BLaER1 (cell line): ENCODE measurements around the gene CACNA1D.

Experiments
- H3K27ac ChIP-seq: shearing (Covaris generic); formaldehyde crosslinking; 2 replicates; pipeline ENCODE4 v1.8.1; 2022
- H3K27me3 ChIP-seq: shearing (Covaris generic); formaldehyde crosslinking; 2 replicates; pipeline ENCODE4 v1.8.1; 2022
- H3K36me3 ChIP-seq: shearing (Covaris generic); formaldehyde crosslinking; 2 replicates; pipeline ENCODE4 v1.8.1; 2022
- H3K4me1 ChIP-seq: shearing (Covaris generic); formaldehyde crosslinking; 2 replicates; pipeline ENCODE4 v1.8.1; 2022
- H3K4me2 ChIP-seq: shearing (Covaris generic); formaldehyde crosslinking; 2 replicates; pipeline ENCODE4 v1.8.1; 2022
- H3K4me3 ChIP-seq: shearing (Covaris generic); formaldehyde crosslinking; 2 replicates; pipeline ENCODE4 v1.8.1; 2022
- H3K9ac ChIP-seq: shearing (Covaris generic); formaldehyde crosslinking; 2 replicates; pipeline ENCODE4 v1.8.1; 2022
- H3K9me3 ChIP-seq: shearing (Covaris generic); formaldehyde crosslinking; 2 replicates; pipeline ENCODE4 v1.8.1; 2022
- H4K20me1 ChIP-seq: shearing (Covaris generic); formaldehyde crosslinking; 2 replicates; pipeline ENCODE4 v1.8.1; 2022
- Cebpa-rat ChIP-seq: shearing (Covaris generic); IDR thresholded peaks from 2 replicates; pipeline ENCODE4 v1.8.1; 2022

The CACNA1D gene

GRCh38 chr3:53799338-53799865 is 305.0 kb downstream of the CACNA1D start:
- Histone ChIP-seq H3K4me1 (no peaks in the 10 kb centered on the region), H3K4me2 (no peak overlapping the region), H3K9me3 (no peaks in the 10 kb centered on the region), H3K4me3 (no peak overlapping the region), H4K20me1 (no peaks in the 10 kb centered on the region), H3K27me3 (no peaks in the 10 kb centered on the region), H3K36me3 (no peaks in the 10 kb centered on the region), H3K27ac (no peak overlapping the region), H3K9ac (no peak overlapping the region)
- no peak for TF ChIP-seq Cebpa-rat

DNA sequence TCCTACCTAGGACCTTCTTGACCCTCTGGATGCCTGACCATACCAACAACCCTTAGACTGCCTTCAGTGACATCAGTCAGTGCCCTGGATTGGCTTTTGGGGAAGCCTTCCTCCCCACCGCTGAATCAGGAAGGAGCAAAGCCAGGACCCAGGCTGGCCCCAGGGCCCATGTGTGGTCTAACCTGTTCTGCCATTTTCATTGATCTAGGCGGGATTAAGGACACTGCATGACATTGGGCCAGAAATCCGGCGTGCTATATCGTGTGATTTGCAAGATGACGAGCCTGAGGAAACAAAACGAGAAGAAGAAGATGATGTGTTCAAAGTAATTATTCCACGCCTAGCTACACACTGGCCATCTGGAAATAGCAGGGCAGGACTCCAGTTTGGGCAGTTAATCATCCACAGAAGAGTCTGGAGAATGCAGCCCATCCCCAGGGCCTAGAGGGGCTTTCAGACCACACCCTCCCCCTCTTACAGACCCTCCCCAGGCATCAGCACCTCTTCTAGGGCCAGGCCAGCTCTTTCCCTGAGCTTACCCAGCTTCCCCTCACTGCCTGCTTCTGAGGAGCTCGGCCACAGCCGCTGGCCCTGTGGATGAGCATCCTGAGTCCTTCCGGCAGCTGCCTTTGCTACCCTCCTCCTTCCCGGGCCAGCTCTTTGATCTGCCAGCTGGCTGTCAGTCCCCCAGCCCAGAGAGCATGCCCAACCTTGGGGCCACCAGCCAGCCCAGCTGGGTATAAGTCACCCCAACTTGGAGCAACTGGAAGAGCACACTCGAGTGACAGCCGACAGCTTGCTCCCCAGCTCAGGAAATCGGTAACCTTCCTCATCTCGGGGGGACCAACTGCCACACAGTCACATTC is 305.9 kb downstream of the CACNA1D start:
- Histone ChIP-seq H3K4me2 (no peak overlapping the region), H4K20me1 (no peaks in the 10 kb centered on the region), H3K36me3 (no peaks in the 10 kb centered on the region), H3K27ac (no peak overlapping the region), H3K9ac (no peak overlapping the region), H3K4me3 (no peak overlapping the region), H3K4me1 (no peaks in the 10 kb centered on the region), H3K27me3 (no peaks in the 10 kb centered on the region), H3K9me3 (no peaks in the 10 kb centered on the region)
- TF ChIP-seq Cebpa-rat = no peak

- H3K4me3 ChIP-seq = no peak overlapping the region
- no peak overlapping the region for H3K9ac ChIP-seq
- no peak for TF ChIP-seq Cebpa-rat
- H3K4me1 ChIP-seq = 0 out of 2 replicates have a peak, but pooled peaks cover under 1% of the 10 kb centered on the region
- no peaks in the 10 kb centered on the region for H4K20me1 ChIP-seq
- H3K36me3 ChIP-seq = no peaks in the 10 kb centered on the region
- no peaks in the 10 kb centered on the region for H3K27me3 ChIP-seq
- no peak overlapping the region for H3K27ac ChIP-seq
- no peak overlapping the region for H3K4me2 ChIP-seq
- no peaks in the 10 kb centered on the region for H3K9me3 ChIP-seq
Measured at GRCh38 chr3:53801319-53801718, 306.9 kb downstream of the CACNA1D start.

- 0 out of 2 replicates have a peak, but pooled peaks cover 4% of the 10 kb centered on the region for H3K4me1 ChIP-seq
- TF ChIP-seq Cebpa-rat = no peak
- no peak overlapping the region for H3K27ac ChIP-seq
- H3K9me3 ChIP-seq = no peaks in the 10 kb centered on the region
- no peaks in the 10 kb centered on the region for H3K36me3 ChIP-seq
- H3K27me3 ChIP-seq = no peaks in the 10 kb centered on the region
- no peaks in the 10 kb centered on the region for H4K20me1 ChIP-seq
- H3K9ac ChIP-seq = no peak overlapping the region
- no peak overlapping the region for H3K4me3 ChIP-seq
- no peak overlapping the region for H3K4me2 ChIP-seq
Measured at GRCh38 chr3:53802256-53802880, 308.0 kb downstream of the CACNA1D start.

GRCh38 chr3:53803124-53803815 is 308.9 kb downstream of the CACNA1D start:
- Histone ChIP-seq H3K9ac (no peak overlapping the region), H3K36me3 (no peaks in the 10 kb centered on the region), H4K20me1 (no peaks in the 10 kb centered on the region), H3K4me3 (no peak overlapping the region), H3K4me2 (no peak overlapping the region), H3K4me1 (0 out of 2 replicates have a peak, but pooled peaks cover 4% of the 10 kb centered on the region), H3K27me3 (no peaks in the 10 kb centered on the region), H3K9me3 (no peaks in the 10 kb centered on the region), H3K27ac (no peak overlapping the region)
- no peak for TF ChIP-seq Cebpa-rat

DNA sequence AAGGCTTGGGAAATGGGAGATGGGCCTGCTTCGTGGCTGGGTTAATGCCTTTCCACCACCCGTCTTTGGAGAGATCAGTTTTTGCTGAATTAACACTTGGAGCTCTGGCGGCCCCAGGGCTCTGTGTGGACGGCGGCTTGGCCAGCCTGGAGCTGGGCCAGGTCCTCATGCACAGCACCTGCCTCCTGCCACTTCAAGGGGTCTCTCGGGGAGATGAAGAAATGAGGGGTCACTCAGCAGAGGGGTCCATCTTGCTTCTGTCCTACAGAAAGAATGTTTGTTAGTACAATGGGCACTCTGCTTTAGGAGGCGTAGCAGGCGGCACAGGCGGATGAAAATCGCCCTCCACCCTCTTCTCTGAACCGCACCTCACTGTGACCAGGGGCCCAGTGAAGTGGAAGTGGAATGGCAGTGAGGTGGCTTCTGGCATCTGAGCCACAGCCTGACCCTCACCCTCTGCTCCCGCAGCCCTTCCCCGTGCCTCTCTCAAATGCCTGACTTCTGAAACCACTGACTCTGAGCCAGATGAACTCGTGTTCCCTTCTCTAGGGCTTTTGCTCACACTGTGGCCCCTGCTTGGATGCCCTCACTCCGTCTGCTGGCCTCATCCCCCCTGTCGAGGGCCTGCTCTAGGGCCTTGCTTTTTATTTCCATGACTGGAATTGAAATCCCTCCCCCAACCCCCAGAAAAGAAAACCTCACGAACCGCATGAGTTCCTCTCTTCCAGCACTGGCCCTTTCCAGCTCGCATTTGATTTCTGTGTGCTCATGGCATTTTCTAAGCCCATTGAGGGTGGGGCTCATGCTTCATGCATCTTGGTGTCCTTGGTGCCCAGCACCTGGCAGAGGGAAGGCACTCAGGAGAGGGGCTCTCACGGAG is 309.6 kb downstream of the CACNA1D start:
- H3K9ac ChIP-seq = no peak overlapping the region

DNA sequence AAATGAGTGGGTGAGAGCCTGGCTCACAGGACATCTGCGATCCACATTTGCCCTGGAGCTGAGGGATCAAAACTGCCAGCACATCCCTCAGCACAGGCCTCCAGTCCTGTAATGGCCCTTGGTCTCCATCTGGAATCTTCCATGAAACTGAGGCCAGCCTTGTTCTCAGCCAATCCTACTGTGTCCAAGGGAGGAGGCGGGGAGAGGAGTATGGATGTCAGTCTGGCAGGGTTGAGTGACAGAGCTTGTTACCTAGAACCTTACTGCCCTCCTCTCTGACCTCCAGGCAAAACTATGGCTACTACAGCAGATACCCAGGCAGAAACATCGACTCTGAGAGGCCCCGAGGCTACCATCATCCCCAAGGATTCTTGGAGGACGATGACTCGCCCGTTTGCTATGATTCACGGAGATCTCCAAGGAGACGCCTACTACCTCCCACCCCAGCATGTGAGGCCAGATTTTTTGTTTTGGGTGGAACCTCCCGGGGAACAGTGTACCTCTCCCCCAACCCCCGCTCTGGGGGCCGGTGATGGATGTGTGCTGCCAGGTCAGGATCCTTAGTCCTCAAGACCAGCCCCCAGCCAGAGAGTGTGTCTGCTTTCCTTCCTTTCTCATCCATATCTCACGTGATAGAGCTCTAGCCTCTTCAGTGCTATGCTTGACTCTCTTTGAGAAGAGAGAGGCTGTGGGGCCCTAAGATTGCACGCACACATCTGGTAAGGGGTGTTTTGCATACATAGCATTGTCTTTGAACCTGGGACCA is 310.5 kb downstream of the CACNA1D start:
- no peak overlapping the region for H3K9ac ChIP-seq
- no peaks in the 10 kb centered on the region for H3K27me3 ChIP-seq
- no peak overlapping the region for H3K4me2 ChIP-seq

More for the DNA sequence above, 309.6 kb downstream of the CACNA1D start:
- H3K27me3 ChIP-seq = no peaks in the 10 kb centered on the region
- 0 out of 2 replicates have a peak, but pooled peaks cover 4% of the 10 kb centered on the region for H3K4me1 ChIP-seq
- H3K4me2 ChIP-seq = no peak overlapping the region
- H3K36me3 ChIP-seq = no peaks in the 10 kb centered on the region
- no peak for TF ChIP-seq Cebpa-rat
- H3K4me3 ChIP-seq = no peak overlapping the region
- H3K9me3 ChIP-seq = no peaks in the 10 kb centered on the region
- H4K20me1 ChIP-seq = no peaks in the 10 kb centered on the region
- H3K27ac ChIP-seq = no peak overlapping the region

GRCh38 chr3:53805463-53806159 is 311.2 kb downstream of the CACNA1D start:
- Histone ChIP-seq H4K20me1 (no peaks in the 10 kb centered on the region), H3K36me3 (no peaks in the 10 kb centered on the region), H3K9me3 (no peaks in the 10 kb centered on the region), H3K9ac (no peak overlapping the region), H3K27me3 (no peaks in the 10 kb centered on the region), H3K4me2 (no peak overlapping the region), H3K27ac (no peak overlapping the region), H3K4me1 (0 out of 2 replicates have a peak, but pooled peaks cover 4% of the 10 kb centered on the region), H3K4me3 (no peak overlapping the region)
- TF ChIP-seq Cebpa-rat = no peak

More for the DNA sequence above, 310.5 kb downstream of the CACNA1D start:
- H3K4me3 ChIP-seq = no peak overlapping the region
- H3K36me3 ChIP-seq = no peaks in the 10 kb centered on the region
- no peaks in the 10 kb centered on the region for H3K9me3 ChIP-seq
- H3K27ac ChIP-seq = no peak overlapping the region
- H3K4me1 ChIP-seq = 0 out of 2 replicates have a peak, but pooled peaks cover 4% of the 10 kb centered on the region
- no peak for TF ChIP-seq Cebpa-rat
- no peaks in the 10 kb centered on the region for H4K20me1 ChIP-seq
